GM21423 (cell line): ENCODE data around the gene GRAMD1C.
"Not testable (repeated sequence)": the region's sequence is repeated elsewhere in the genome, so short reads cannot be mapped to it uniquely, and the experiment has no call there.

Source experiments
- ATAC-seq: cut with Tn5 transposase; IDR thresholded peaks from one replicate; pipeline ENCODE4 v1.9.1; 2021; ENCODE audit warnings: mild to moderate bottlenecking, moderate library complexity; ENCODE audit not compliant: unreplicated experiment

GRAMD1C gene

GRCh38 chr3:113838631-113839209 lies at the start of gene GRAMD1C:
Gene GRAMD1C, plus strand, starts transcription at chr3:113838788. Its CDS starts 122 bp downstream, at chr3:113838910.
- ATAC-seq, result peak; percentile 95

GRCh38 chr3:113791381-113791780 lies 47.2 kb upstream of the GRAMD1C start:
- no peak for ATAC-seq

GRCh38 chr3:113794526-113794925 lies 44.1 kb upstream of the GRAMD1C start:
- no peak for ATAC-seq

- no peak for ATAC-seq
Measured at GRCh38 chr3:113795693-113796092, 42.9 kb upstream of the GRAMD1C start.

- peak; percentile 70 for ATAC-seq
Measured at GRCh38 chr3:113802795-113803455, 35.7 kb upstream of the GRAMD1C start.

- ATAC-seq, result no peak
Measured at GRCh38 chr3:113804661-113805060, 33.9 kb upstream of the GRAMD1C start.

GRCh38 chr3:113805249-113805648 lies 33.3 kb upstream of the GRAMD1C start:
- ATAC-seq, result no peak

- no peak for ATAC-seq
Measured at GRCh38 chr3:113812854-113813253, 25.7 kb upstream of the GRAMD1C start.

- ATAC-seq, result no peak
Measured at GRCh38 chr3:113819866-113820265, 18.7 kb upstream of the GRAMD1C start.

- ATAC-seq, result peak; percentile 70
Measured at GRCh38 chr3:113825090-113825489, 13.5 kb upstream of the GRAMD1C start.

GRCh38 chr3:113828600-113828999 lies 10.0 kb upstream of the GRAMD1C start:
- ATAC-seq, result peak; percentile 35

- ATAC-seq, result no peak
Measured at GRCh38 chr3:113829576-113830354, 8.8 kb upstream of the GRAMD1C start.

- ATAC-seq, result no peak
Measured at GRCh38 chr3:113831103-113831355, 7.6 kb upstream of the GRAMD1C start.

- ATAC-seq, result no peak
Measured at GRCh38 chr3:113832477-113833164, 6.0 kb upstream of the GRAMD1C start.

- ATAC-seq, result no peak
Measured at GRCh38 chr3:113834983-113835382, 3.6 kb upstream of the GRAMD1C start.

- ATAC-seq, result no peak
Measured at GRCh38 chr3:113839551-113839950, 963 bp downstream of the GRAMD1C start.

- ATAC-seq, result no peak
Measured at GRCh38 chr3:113844622-113845222, 6.1 kb downstream of the GRAMD1C start.

GRCh38 chr3:113847247-113847646 lies 8.7 kb downstream of the GRAMD1C start:
- no peak for ATAC-seq

GRCh38 chr3:113847664-113848461 lies 9.3 kb downstream of the GRAMD1C start:
- ATAC-seq, result no peak

GRCh38 chr3:113849071-113849470 lies 10.5 kb downstream of the GRAMD1C start:
- ATAC-seq, result not testable (repeated sequence)
